HG03460 (cell line): ENCODE results near the gene VSIR.

Experiments used
- ATAC-seq: cut with Tn5 transposase; IDR thresholded peaks from one replicate; pipeline ENCODE4 v1.9.1; 2021; ENCODE audit not compliant: unreplicated experiment

VSIR gene

GRCh38 chr10:71765906-71766716 lies 7.2 kb downstream of the VSIR start:
- ATAC-seq, result no peak

GRCh38 chr10:71765176-71765904 lies 8.0 kb downstream of the VSIR start:
- no peak for ATAC-seq

- no peak for ATAC-seq
These were observed 9.8 kb downstream of the VSIR start for GRCh38 chr10:71763352-71764127.

GRCh38 chr10:71762324-71762723 lies 11.0 kb downstream of the VSIR start:
- ATAC-seq, result no peak

GRCh38 chr10:71761541-71762113 lies 11.7 kb downstream of the VSIR start:
- ATAC-seq, result no peak

- no peak for ATAC-seq
These were observed 12.2 kb downstream of the VSIR start for GRCh38 chr10:71761105-71761511.

- no peak for ATAC-seq
These were observed 15.9 kb downstream of the VSIR start for GRCh38 chr10:71757399-71757922.

GRCh38 chr10:71756311-71757191 lies 16.8 kb downstream of the VSIR start:
- no peak for ATAC-seq

- no peak for ATAC-seq
These were observed 18.0 kb downstream of the VSIR start for GRCh38 chr10:71755179-71755879.

- no peak for ATAC-seq
These were observed 18.8 kb downstream of the VSIR start for GRCh38 chr10:71754562-71754961.

- ATAC-seq, result no peak
These were observed 19.3 kb downstream of the VSIR start for GRCh38 chr10:71753960-71754505.

GRCh38 chr10:71753091-71753959 lies 20.0 kb downstream of the VSIR start:
- ATAC-seq, result no peak

GRCh38 chr10:71752391-71753090 lies 20.8 kb downstream of the VSIR start:
- ATAC-seq, result no peak

- no peak for ATAC-seq
These were observed 21.6 kb downstream of the VSIR start for GRCh38 chr10:71751515-71752224.

- ATAC-seq, result no peak
These were observed 22.3 kb downstream of the VSIR start for GRCh38 chr10:71750986-71751385.

GRCh38 chr10:71750124-71750841 lies 23.0 kb downstream of the VSIR start:
- ATAC-seq, result no peak
